NCI-H1092 treated with DMSO at 0.1 percent for 48 hours (cell line): ENCODE results near the gene SHC4.
A peak's percentile ranks its signal among the peaks of the same experiment; 100 is the strongest.
"Not testable (repeated sequence)": the region's sequence is repeated elsewhere in the genome, so short reads cannot be mapped to it uniquely, and the experiment has no call there.

Experiments
- DNase-seq: peaks from one replicate; lab custom pipeline; 2025; lab: John Stamatoyannopoulos, UW

Gene SHC4

GRCh38 chr15:48963524-48964113 lies at the start of gene SHC4:
Gene SHC4, minus strand, starts transcription at chr15:48963919. Its CDS starts 904 bp downstream, at chr15:48963015.
- peak; percentile 23 for DNase-seq

- no peak for DNase-seq
Observed at GRCh38 chr15:48999314-48999713, 35.6 kb upstream of the SHC4 start.

GRCh38 chr15:48996276-48996675 lies 32.6 kb upstream of the SHC4 start:
- DNase-seq, result no peak

- no peak for DNase-seq
Observed at GRCh38 chr15:48993380-48993779, 29.7 kb upstream of the SHC4 start.

GRCh38 chr15:48992545-48992944 lies 28.8 kb upstream of the SHC4 start:
- DNase-seq, result no peak

GRCh38 chr15:48992096-48992495 lies 28.4 kb upstream of the SHC4 start:
- DNase-seq, result no peak

GRCh38 chr15:48989170-48989569 lies 25.5 kb upstream of the SHC4 start:
- no peak for DNase-seq

- DNase-seq, result no peak
Observed at GRCh38 chr15:48987142-48987541, 23.4 kb upstream of the SHC4 start.

- DNase-seq, result no peak
Observed at GRCh38 chr15:48986240-48986639, 22.5 kb upstream of the SHC4 start.

- no peak for DNase-seq
Observed at GRCh38 chr15:48985516-48985915, 21.8 kb upstream of the SHC4 start.

- DNase-seq, result no peak
Observed at GRCh38 chr15:48984811-48985352, 21.2 kb upstream of the SHC4 start.

GRCh38 chr15:48984021-48984710 lies 20.4 kb upstream of the SHC4 start:
- DNase-seq, result no peak

GRCh38 chr15:48983300-48983699 lies 19.6 kb upstream of the SHC4 start:
- no peak for DNase-seq

GRCh38 chr15:48981941-48982340 lies 18.2 kb upstream of the SHC4 start:
- no peak for DNase-seq

GRCh38 chr15:48978638-48979037 lies 14.9 kb upstream of the SHC4 start:
- no peak for DNase-seq

GRCh38 chr15:48976444-48977088 lies 12.8 kb upstream of the SHC4 start:
- no peak for DNase-seq

- peak; percentile 73 for DNase-seq
Observed at GRCh38 chr15:48975472-48976419, 12.0 kb upstream of the SHC4 start.

GRCh38 chr15:48974882-48975281 lies 11.2 kb upstream of the SHC4 start:
- no peak for DNase-seq

- no peak for DNase-seq
Observed at GRCh38 chr15:48972750-48973503, 9.2 kb upstream of the SHC4 start.

GRCh38 chr15:48970926-48971325 lies 7.2 kb upstream of the SHC4 start:
- DNase-seq, result not testable (repeated sequence)

- DNase-seq, result no peak
Observed at GRCh38 chr15:48968066-48968465, 4.3 kb upstream of the SHC4 start.
